ENCODE data around the gene FAM9B.
A peak's percentile ranks its signal among the peaks of the same experiment; 100 is the strongest.
"Not testable (repeated sequence)": the region's sequence is repeated elsewhere in the genome, so short reads cannot be mapped to it uniquely, and the experiment has no call there.

Gene FAM9B

GRCh38 chrX:9038244-9038643, 4.3 kb upstream of the FAM9B start:
- no peak for DNase-seq (ENCODE audit: low read depth)
- H3K27me3 ChIP-seq (replicated peaks; ENCODE audit: control insufficient read depth, insufficient read depth, low read length), result no peaks in the 10 kb centered on the region
- peaks cover 10% of the 10 kb centered on the region for H3K9me3 ChIP-seq (ENCODE audit: control insufficient read depth, low read length)
- H3K9ac ChIP-seq (ENCODE audit: low read length), result no peak overlapping the region
- no peaks in the 10 kb centered on the region for H3K36me3 ChIP-seq (ENCODE audit: control insufficient read depth, insufficient read depth, low read length, severe bottlenecking)
- H3K4me1 ChIP-seq (ENCODE audit: control insufficient read depth, insufficient read depth, low read length), result no peaks in the 10 kb centered on the region
- H3K4me3 ChIP-seq (ENCODE audit: low read length), result no peak overlapping the region

- H3K36me3 ChIP-seq (ENCODE audit: control insufficient read depth, insufficient read depth, low read length, severe bottlenecking), result no peaks in the 10 kb centered on the region
- H3K27me3 ChIP-seq (replicated peaks; ENCODE audit: control insufficient read depth, insufficient read depth, low read length), result no peaks in the 10 kb centered on the region
- no peak overlapping the region for H3K4me3 ChIP-seq (ENCODE audit: low read length)
- H3K9ac ChIP-seq (ENCODE audit: low read length), result no peak overlapping the region
- H3K4me1 ChIP-seq (ENCODE audit: control insufficient read depth, insufficient read depth, low read length), result no peaks in the 10 kb centered on the region
- peaks cover 10% of the 10 kb centered on the region for H3K9me3 ChIP-seq (ENCODE audit: control insufficient read depth, low read length)
- DNase-seq (ENCODE audit: low read depth), result no peak
Measured at GRCh38 chrX:9037296-9037695, 3.4 kb upstream of the FAM9B start.

GRCh38 chrX:9033586-9033985, 341 bp downstream of the FAM9B start:
- Histone ChIP-seq H3K9me3 (ENCODE audit: control insufficient read depth, low read length) (peaks cover 6% of the 10 kb centered on the region), H3K4me1 (ENCODE audit: control insufficient read depth, insufficient read depth, low read length) (no peaks in the 10 kb centered on the region), H3K36me3 (ENCODE audit: control insufficient read depth, insufficient read depth, low read length, severe bottlenecking) (no peaks in the 10 kb centered on the region), H3K9ac (ENCODE audit: low read length) (no peak overlapping the region), H3K27me3 (replicated peaks; ENCODE audit: control insufficient read depth, insufficient read depth, low read length) (no peaks in the 10 kb centered on the region), H3K4me3 (ENCODE audit: low read length) (no peak overlapping the region)
- no peak for DNase-seq (ENCODE audit: low read depth)

GRCh38 chrX:9033179-9033578, 748 bp downstream of the FAM9B start:
- H3K9me3 ChIP-seq (ENCODE audit: control insufficient read depth, low read length), result peaks cover 6% of the 10 kb centered on the region
- no peak overlapping the region for H3K4me3 ChIP-seq (ENCODE audit: low read length)
- H3K36me3 ChIP-seq (ENCODE audit: control insufficient read depth, insufficient read depth, low read length, severe bottlenecking), result no peaks in the 10 kb centered on the region
- no peaks in the 10 kb centered on the region for H3K4me1 ChIP-seq (ENCODE audit: control insufficient read depth, insufficient read depth, low read length)
- DNase-seq (ENCODE audit: low read depth), result no peak
- no peak overlapping the region for H3K9ac ChIP-seq (ENCODE audit: low read length)
- no peaks in the 10 kb centered on the region for H3K27me3 ChIP-seq (replicated peaks; ENCODE audit: control insufficient read depth, insufficient read depth, low read length)

GRCh38 chrX:9023293-9023692, 10.6 kb downstream of the FAM9B start:
- DNase-seq (ENCODE audit: low read depth), result no peak
- Histone ChIP-seq H3K36me3 (ENCODE audit: control insufficient read depth, insufficient read depth, low read length, severe bottlenecking) (no peaks in the 10 kb centered on the region), H3K27me3 (replicated peaks; ENCODE audit: control insufficient read depth, insufficient read depth, low read length) (no peaks in the 10 kb centered on the region), H3K9ac (ENCODE audit: low read length) (no peak overlapping the region), H3K9me3 (ENCODE audit: control insufficient read depth, low read length) (no peaks in the 10 kb centered on the region), H3K4me1 (ENCODE audit: control insufficient read depth, insufficient read depth, low read length) (no peaks in the 10 kb centered on the region), H3K4me3 (ENCODE audit: low read length) (no peak overlapping the region)

- Histone ChIP-seq H3K4me3 (ENCODE audit: low read length) (no peak overlapping the region), H3K9me3 (ENCODE audit: control insufficient read depth, low read length) (no peaks in the 10 kb centered on the region), H3K9ac (ENCODE audit: low read length) (no peak overlapping the region), H3K4me1 (ENCODE audit: control insufficient read depth, insufficient read depth, low read length) (no peaks in the 10 kb centered on the region), H3K36me3 (ENCODE audit: control insufficient read depth, insufficient read depth, low read length, severe bottlenecking) (no peaks in the 10 kb centered on the region), H3K27me3 (replicated peaks; ENCODE audit: control insufficient read depth, insufficient read depth, low read length) (no peaks in the 10 kb centered on the region)
- peak; percentile 59 for DNase-seq (ENCODE audit: low read depth)
Measured at GRCh38 chrX:9019151-9019550, 14.8 kb downstream of the FAM9B start.

- not testable (repeated sequence) for H3K4me3 ChIP-seq (ENCODE audit: low read length); H3K27me3 ChIP-seq (replicated peaks; ENCODE audit: control insufficient read depth, insufficient read depth, low read length); H3K36me3 ChIP-seq (ENCODE audit: control insufficient read depth, insufficient read depth, low read length, severe bottlenecking); H3K4me1 ChIP-seq (ENCODE audit: control insufficient read depth, insufficient read depth, low read length); H3K9ac ChIP-seq (ENCODE audit: low read length); DNase-seq (ENCODE audit: low read depth); H3K9me3 ChIP-seq (ENCODE audit: control insufficient read depth, low read length)
Measured at GRCh38 chrX:9018332-9018731, 15.6 kb downstream of the FAM9B start.

GRCh38 chrX:9003041-9003440, 30.9 kb downstream of the FAM9B start:
- no peak overlapping the region for H3K4me3 ChIP-seq (ENCODE audit: low read length)
- no peaks in the 10 kb centered on the region for H3K36me3 ChIP-seq (ENCODE audit: control insufficient read depth, insufficient read depth, low read length, severe bottlenecking)
- DNase-seq (ENCODE audit: low read depth), result no peak
- no peaks in the 10 kb centered on the region for H3K27me3 ChIP-seq (replicated peaks; ENCODE audit: control insufficient read depth, insufficient read depth, low read length)
- no peaks in the 10 kb centered on the region for H3K4me1 ChIP-seq (ENCODE audit: control insufficient read depth, insufficient read depth, low read length)
- H3K9me3 ChIP-seq (ENCODE audit: control insufficient read depth, low read length), result no peaks in the 10 kb centered on the region
- H3K9ac ChIP-seq (ENCODE audit: low read length), result no peak overlapping the region

GRCh38 chrX:8988446-8988845, 45.5 kb downstream of the FAM9B start:
- no peak overlapping the region for H3K4me3 ChIP-seq (ENCODE audit: low read length)
- no peaks in the 10 kb centered on the region for H3K9me3 ChIP-seq (ENCODE audit: control insufficient read depth, low read length)
- peak; percentile 67 for DNase-seq (ENCODE audit: low read depth)
- no peaks in the 10 kb centered on the region for H3K4me1 ChIP-seq (ENCODE audit: control insufficient read depth, insufficient read depth, low read length)
- no peaks in the 10 kb centered on the region for H3K36me3 ChIP-seq (ENCODE audit: control insufficient read depth, insufficient read depth, low read length, severe bottlenecking)
- H3K27me3 ChIP-seq (replicated peaks; ENCODE audit: control insufficient read depth, insufficient read depth, low read length), result no peaks in the 10 kb centered on the region
- no peak overlapping the region for H3K9ac ChIP-seq (ENCODE audit: low read length)

- no peaks in the 10 kb centered on the region for H3K4me1 ChIP-seq (ENCODE audit: control insufficient read depth, insufficient read depth, low read length)
- DNase-seq (ENCODE audit: low read depth), result no peak
Measured at GRCh38 chrX:8987672-8988250, 46.2 kb downstream of the FAM9B start.

GRCh38 chrX:8984231-8984630, 49.7 kb downstream of the FAM9B start:
- Histone ChIP-seq H3K36me3 (ENCODE audit: control insufficient read depth, insufficient read depth, low read length, severe bottlenecking) (no peaks in the 10 kb centered on the region), H3K27me3 (replicated peaks; ENCODE audit: control insufficient read depth, insufficient read depth, low read length) (peaks cover 10% of the 10 kb centered on the region), H3K4me3 (ENCODE audit: low read length) (no peak overlapping the region), H3K9ac (ENCODE audit: low read length) (no peak overlapping the region), H3K9me3 (ENCODE audit: control insufficient read depth, low read length) (no peaks in the 10 kb centered on the region), H3K4me1 (ENCODE audit: control insufficient read depth, insufficient read depth, low read length) (no peaks in the 10 kb centered on the region)
- DNase-seq (ENCODE audit: low read depth), result peak; percentile 21

More at GRCh38 chrX:8987672-8988250, 46.2 kb downstream of the FAM9B start:
- Histone ChIP-seq H3K36me3 (ENCODE audit: control insufficient read depth, insufficient read depth, low read length, severe bottlenecking) (no peaks in the 10 kb centered on the region), H3K9me3 (ENCODE audit: control insufficient read depth, low read length) (no peaks in the 10 kb centered on the region), H3K9ac (ENCODE audit: low read length) (no peak overlapping the region), H3K4me3 (ENCODE audit: low read length) (no peak overlapping the region), H3K27me3 (replicated peaks; ENCODE audit: control insufficient read depth, insufficient read depth, low read length) (no peaks in the 10 kb centered on the region)

GRCh38 chrX:8981723-8982122, 52.2 kb downstream of the FAM9B start:
- Histone ChIP-seq H3K9me3 (ENCODE audit: control insufficient read depth, low read length) (no peaks in the 10 kb centered on the region), H3K4me3 (ENCODE audit: low read length) (no peak overlapping the region), H3K4me1 (ENCODE audit: control insufficient read depth, insufficient read depth, low read length) (no peaks in the 10 kb centered on the region), H3K36me3 (ENCODE audit: control insufficient read depth, insufficient read depth, low read length, severe bottlenecking) (no peaks in the 10 kb centered on the region), H3K9ac (ENCODE audit: low read length) (no peak overlapping the region), H3K27me3 (replicated peaks; ENCODE audit: control insufficient read depth, insufficient read depth, low read length) (peaks cover 10% of the 10 kb centered on the region)
- no peak for DNase-seq (ENCODE audit: low read depth)
